ENCODE measurements around the gene TCF7L2.

The TCF7L2 gene

GRCh38 chr10:113161066-113161465 lies 211.0 kb downstream of the TCF7L2 start:
- no peak for DNase-seq

DNA sequence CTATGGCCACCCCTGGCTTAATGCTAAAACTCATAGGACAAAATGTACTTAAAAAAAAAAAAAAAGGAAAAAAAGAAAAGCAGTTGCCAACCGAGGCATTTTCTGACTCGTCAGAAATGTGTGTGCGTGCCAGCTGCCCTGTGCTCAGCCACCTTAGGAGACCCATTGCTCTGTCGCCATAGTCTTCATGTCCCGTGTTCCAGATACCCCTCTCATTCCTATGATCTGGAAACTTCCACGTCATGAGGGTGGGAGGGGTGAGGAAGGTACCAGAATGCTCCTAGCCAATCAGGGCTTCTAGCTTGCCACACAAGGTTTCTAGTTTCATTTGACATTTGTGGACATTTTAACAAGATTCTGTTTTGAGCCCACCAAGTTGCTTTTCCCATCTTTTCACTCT lies 212.9 kb downstream of the TCF7L2 start:
- DNase-seq: no peak

DNA sequence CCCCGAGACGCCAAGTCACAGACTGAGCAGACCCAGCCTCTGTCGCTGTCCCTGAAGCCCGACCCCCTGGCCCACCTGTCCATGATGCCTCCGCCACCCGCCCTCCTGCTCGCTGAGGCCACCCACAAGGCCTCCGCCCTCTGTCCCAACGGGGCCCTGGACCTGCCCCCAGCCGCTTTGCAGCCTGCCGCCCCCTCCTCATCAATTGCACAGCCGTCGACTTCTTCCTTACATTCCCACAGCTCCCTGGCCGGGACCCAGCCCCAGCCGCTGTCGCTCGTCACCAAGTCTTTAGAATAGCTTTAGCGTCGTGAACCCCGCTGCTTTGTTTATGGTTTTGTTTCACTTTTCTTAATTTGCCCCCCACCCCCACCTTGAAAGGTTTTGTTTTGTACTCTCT lies 215.6 kb downstream of the TCF7L2 start:
- DNase-seq: no peak

GRCh38 chr10:113167702-113168101 lies 217.7 kb downstream of the TCF7L2 start:
- DNase-seq: no peak

DNA sequence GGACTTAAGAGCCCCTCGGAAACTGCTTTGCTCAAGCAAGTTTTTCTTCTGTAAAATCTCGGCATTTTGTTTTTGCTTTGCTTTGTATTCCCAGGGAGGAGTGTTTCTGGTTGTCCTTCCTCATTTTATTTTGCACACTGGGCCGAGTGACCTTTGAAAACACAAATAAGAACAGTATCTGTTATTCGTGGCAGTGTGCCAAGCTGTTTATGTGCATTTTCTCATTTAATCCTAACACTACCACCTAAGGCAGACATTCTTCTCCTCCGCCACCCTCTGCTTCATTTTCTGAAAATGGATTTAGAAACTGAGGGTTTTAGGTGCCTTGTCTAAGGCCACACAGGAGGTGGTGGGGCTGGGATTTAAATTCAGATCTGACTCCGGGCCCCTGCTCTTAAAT lies 218.5 kb downstream of the TCF7L2 start:
- no peak for DNase-seq

- DNase-seq: no peak
Observed at GRCh38 chr10:113169111-113169510, 219.1 kb downstream of the TCF7L2 start.

DNA sequence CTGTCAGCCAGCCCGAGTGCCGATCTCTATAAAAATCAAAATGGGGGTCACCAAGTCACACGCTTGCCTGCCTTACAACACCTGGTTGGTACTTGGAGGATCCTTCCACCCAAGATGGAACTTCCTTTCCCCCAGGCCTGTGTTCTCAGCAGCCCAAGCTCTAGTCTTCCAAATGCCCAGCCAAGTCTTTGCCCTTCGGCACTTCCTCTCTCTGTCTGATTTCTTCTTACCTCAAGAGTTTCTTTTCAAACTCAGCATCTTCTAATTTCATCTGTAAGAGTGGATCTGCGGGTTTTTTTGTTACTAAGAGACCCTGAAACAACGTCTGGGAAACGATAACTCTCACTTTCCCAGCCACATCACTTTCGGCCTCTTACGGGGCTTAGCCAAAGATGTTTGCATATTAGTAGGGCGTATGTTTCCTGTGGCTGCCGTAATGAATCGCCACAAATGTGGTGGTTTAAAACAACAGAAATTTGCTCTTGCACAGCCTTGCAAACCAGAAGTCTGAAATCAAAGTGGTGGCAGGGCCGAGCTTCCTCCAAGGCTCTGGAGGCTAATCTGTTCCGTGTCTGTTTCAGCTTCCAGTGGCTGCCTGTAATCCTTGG lies 219.9 kb downstream of the TCF7L2 start:
- no peak for DNase-seq

GRCh38 chr10:113171662-113172061 lies 221.6 kb downstream of the TCF7L2 start:
- DNase-seq: no peak

DNA sequence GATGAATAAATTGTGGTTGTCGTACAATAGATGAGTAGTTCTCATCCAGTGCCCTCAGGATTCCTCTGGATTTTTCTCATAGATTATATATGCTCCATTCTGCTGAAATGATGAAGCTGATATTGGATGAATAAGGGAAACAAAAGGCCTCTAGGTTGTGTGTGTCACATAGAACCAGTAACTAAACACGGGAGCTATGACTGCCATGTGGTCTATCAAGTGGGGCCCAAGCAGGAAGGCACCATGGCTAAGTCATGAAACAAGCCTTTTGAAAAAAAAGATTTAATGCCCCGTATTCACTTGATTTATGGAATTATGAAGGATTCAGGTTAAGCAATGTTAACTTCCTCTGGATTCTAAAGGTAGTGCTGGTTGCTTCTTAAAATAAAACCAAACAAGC lies 225.1 kb downstream of the TCF7L2 start:
- DNase-seq: no peak

DNA sequence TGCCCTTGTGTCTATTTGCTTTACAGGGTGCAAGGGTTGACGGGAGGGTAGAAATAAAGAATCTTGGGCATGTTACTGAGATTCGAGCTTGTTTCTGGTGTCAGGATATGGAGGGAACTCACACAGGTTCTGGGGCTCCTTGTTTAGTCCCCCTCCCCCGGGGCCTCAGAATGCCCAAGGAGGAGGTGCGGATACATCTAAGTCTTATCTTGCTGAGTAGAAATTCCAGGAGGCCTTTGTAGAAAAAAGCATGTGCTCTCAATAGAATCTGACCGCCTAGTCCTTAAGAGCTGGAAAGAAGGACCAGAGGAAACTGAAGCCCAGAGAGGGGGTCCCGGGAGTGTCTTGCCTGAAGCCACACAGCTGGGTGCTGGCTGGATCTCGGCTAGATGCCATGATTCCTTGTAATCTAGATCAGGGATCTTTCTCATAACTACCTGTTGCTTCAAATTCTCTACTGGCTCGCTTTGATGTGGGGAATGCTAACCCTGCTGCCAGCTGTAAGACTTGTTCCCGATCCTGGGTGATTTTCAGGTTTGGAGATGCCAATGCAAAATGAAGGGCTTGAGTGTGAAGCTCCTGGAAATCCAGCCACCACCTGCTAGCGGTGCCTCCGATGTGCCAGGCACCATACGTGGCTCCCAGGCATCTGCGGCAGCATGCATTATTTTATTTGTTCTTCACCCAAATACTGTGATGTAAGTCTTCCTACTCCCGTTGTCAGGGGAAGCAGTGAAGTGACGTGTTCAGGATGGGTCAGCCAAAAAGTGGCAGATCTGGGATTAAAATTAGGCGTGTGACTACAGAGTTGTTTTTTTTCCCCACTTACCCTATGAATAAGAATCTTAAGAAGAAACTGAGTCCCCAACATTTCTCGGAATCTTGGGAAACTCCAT lies 226.0 kb downstream of the TCF7L2 start:
- no peak for DNase-seq

- DNase-seq: no peak
Observed at GRCh38 chr10:113176652-113177155, 226.7 kb downstream of the TCF7L2 start.

- DNase-seq: no peak
Observed at GRCh38 chr10:113177156-113177935, 227.3 kb downstream of the TCF7L2 start.

GRCh38 chr10:113177936-113178335 lies 227.9 kb downstream of the TCF7L2 start:
- no peak for DNase-seq

GRCh38 chr10:113178771-113179170 lies 228.7 kb downstream of the TCF7L2 start:
- DNase-seq: no peak

DNA sequence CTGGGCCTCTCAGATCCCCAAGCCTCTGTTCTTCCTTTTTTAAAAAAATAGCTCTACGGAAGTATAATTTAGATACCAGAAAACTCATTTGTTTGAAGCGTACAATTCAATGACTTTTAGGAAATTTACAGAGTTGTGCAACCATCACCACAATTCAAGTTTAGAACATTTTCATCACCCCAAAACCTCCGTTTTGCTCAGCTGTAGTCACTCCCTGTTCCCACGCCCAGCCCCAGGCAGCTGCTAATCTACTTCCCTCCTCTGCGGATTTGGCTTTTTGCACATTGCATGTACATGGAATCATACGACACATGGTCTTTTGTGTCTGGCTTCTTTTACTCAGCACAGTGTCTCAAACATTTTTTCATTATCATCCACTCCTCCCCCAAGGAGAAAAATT lies 229.2 kb downstream of the TCF7L2 start:
- no peak for DNase-seq

GRCh38 chr10:113179966-113180365 lies 229.9 kb downstream of the TCF7L2 start:
- no peak for DNase-seq

DNA sequence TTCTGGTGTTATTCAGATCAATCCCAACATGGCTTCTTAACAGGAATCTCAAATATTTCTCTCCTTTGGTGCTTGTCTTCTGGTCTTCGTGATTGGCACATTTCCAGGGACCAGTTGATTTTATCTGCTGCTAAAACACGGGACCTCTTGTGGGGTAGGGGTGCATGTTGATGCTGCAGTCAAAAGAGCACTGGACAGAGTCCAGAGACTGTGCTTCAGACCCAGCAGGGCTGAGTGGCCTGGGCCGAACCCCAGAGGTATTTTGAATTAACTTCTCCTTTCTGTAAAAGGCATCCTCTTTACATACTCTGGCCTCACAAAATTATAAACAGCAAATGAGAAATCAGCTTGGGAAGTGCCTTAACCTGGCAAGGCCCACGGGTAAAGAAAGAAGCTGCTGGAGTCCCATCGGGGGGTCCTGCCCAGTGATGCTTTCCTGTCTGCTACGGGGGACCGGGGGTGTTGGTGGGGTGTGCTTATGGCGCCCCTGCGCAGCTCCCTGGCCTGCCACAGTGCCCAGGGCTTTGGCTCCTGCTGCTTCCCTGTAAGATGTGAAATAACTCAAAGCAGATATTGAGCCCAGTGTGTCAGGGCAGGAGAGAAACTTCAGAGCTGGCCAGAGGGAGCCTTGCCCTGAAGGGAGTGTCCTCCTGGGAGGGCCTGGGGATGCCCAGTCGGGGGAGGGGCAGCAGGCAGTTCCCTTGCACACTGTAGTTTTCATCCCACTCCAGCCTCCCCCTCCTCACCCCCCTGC lies 230.5 kb downstream of the TCF7L2 start:
- no peak for DNase-seq

GRCh38 chr10:113182154-113182553 lies 232.1 kb downstream of the TCF7L2 start:
- no peak for DNase-seq

GRCh38 chr10:113183573-113183972 lies 233.5 kb downstream of the TCF7L2 start:
- DNase-seq: no peak

DNA sequence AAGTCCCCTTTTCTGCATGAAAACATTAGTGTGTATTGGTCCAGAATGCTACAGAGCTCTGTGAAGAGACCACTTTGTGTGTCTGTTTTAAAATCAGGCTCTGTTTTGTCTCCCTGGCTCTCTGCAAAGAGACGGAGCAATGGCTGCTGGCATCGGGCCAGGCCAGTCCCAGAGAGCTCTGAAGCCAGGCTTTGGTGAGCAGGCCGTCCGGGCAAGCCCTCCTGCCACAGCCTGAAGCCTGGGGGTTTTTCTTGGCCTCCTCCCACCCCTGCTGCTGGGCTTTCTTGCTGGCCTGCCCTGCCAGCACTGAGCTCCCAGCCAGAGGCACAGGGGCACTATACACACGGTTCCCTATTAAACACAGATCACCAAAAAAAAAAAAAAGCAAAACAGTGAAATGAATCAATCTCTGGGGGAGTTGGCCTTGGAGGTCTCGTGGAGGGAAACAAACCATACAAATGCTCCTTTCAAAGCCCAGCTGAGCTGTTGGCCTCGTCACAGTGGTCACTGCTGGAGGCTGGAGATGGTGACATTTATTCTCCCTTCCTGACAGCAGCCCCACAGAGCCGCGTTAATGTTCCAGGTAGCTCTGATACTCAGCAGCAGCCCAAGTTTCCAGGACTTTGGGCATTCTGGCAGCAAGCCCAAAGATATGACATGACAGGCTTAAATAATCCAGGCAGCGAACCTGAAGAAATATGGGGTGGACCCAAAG lies 237.2 kb downstream of the TCF7L2 start:
- DNase-seq: peak in 1 of 2 experiments; percentile 52

DNA sequence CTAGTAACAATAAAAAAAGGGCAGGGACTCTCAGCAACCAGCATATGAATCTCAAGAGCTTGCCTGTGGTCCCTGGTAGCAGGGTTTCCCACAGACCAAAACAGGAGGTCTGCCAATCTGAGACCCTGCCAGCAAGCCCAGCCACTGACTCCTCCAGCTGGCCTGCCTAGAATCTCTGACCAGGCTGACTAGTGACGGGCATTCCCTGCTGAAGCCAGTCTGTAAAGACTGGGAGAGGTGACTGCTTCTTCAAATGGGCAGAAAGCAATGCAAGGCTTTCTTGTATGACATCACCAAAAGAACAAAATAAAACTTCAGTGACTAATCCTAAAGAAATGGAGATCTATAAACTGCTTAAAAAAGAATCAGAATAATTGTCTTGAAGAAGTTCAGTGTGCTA lies 249.4 kb downstream of the TCF7L2 start:
- no peak for DNase-seq

- no peak for DNase-seq
Observed at GRCh38 chr10:113202011-113202410, 252.0 kb downstream of the TCF7L2 start.

Data from SHP77 (cell line).